Astrocyte of the cerebellum (primary cell): ENCODE measurements around the gene PIK3CB.

Experiments
- DNase-seq: peaks from one replicate; pipeline ENCODE4 v3.0.0-alpha.2; 2011; ENCODE audit warnings: low read depth
- H3K4me3 ChIP-seq: 2 replicates; pipeline ENCODE4 v1.5.1; 2011; ENCODE audit warnings: mild to moderate bottlenecking, low read depth, low read length, moderate library complexity
- CTCF ChIP-seq: IDR thresholded peaks from 2 replicates; pipeline ENCODE4 v1.5.1; 2012; ENCODE audit warnings: low read length, low read depth, moderate library complexity, mild to moderate bottlenecking; ENCODE audit errors: missing control alignments
- in situ Hi-C: cut with HindIII; loops from 2 replicates; pipeline ENCODE4 v1.10.0; 2017; ENCODE audit warnings: low sequenced_read_pairs

PIK3CB gene

GRCh38 chr3:138657508-138657907, 177.2 kb downstream of the PIK3CB start:
- TF ChIP-seq CTCF: no peak
- no peak for DNase-seq
- in situ Hi-C loops: no loop called here
- H3K4me3 ChIP-seq: no peak overlapping the region

- no peak for TF ChIP-seq CTCF
- DNase-seq: no peak
- in situ Hi-C loops: no loop called here
- no peak overlapping the region for H3K4me3 ChIP-seq
These were observed 181.2 kb downstream of the PIK3CB start for GRCh38 chr3:138653567-138653966.

GRCh38 chr3:138649134-138649533, 185.6 kb downstream of the PIK3CB start:
- in situ Hi-C loops: no loop called here
- no peak overlapping the region for H3K4me3 ChIP-seq
- DNase-seq: no peak
- TF ChIP-seq CTCF: no peak

GRCh38 chr3:138646513-138646912, 188.2 kb downstream of the PIK3CB start:
- no peak for DNase-seq
- H3K4me3 ChIP-seq: no peak overlapping the region
- TF ChIP-seq CTCF: no peak
- in situ Hi-C loops: no loop called here

- no peak overlapping the region for H3K4me3 ChIP-seq
- in situ Hi-C loops: no loop called here
- no peak for DNase-seq
- TF ChIP-seq CTCF: no peak
These were observed 188.7 kb downstream of the PIK3CB start for GRCh38 chr3:138646008-138646407.

GRCh38 chr3:138642927-138643253, 191.8 kb downstream of the PIK3CB start:
- in situ Hi-C loops: no loop called here
- TF ChIP-seq CTCF: no peak
- no peak overlapping the region for H3K4me3 ChIP-seq
- DNase-seq: no peak
